Measurements from ENCODE around the gene CDYL2.

DNA sequence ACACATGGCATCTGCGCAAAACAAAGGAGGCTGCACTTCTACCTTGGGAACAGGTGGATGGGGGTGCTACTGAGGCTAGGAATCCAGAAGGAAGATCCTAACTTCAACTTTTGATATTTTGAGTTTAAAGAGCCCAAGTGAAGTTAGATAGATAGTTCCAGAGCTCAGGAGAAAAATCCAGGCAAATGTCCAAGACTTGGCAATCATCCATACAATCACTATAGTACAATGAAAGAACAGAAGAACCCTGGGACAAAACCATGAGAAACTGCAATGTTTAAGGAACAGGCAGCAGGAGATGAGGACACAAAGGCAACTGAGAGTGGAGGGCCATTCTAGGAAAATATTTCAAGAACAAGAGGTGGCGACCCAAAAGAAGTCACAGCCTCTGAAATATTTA is 12.4 kb downstream of the CDYL2 start:
- TF ChIP-seq CTCF (IDR thresholded peaks at IDR 0.05; ENCODE audit: low read depth, low read length, missing input control) (no peak), SP1 (IDR thresholded peaks at IDR 0.05) (no peak)
- TF ChIP-seq, protein P1, sequence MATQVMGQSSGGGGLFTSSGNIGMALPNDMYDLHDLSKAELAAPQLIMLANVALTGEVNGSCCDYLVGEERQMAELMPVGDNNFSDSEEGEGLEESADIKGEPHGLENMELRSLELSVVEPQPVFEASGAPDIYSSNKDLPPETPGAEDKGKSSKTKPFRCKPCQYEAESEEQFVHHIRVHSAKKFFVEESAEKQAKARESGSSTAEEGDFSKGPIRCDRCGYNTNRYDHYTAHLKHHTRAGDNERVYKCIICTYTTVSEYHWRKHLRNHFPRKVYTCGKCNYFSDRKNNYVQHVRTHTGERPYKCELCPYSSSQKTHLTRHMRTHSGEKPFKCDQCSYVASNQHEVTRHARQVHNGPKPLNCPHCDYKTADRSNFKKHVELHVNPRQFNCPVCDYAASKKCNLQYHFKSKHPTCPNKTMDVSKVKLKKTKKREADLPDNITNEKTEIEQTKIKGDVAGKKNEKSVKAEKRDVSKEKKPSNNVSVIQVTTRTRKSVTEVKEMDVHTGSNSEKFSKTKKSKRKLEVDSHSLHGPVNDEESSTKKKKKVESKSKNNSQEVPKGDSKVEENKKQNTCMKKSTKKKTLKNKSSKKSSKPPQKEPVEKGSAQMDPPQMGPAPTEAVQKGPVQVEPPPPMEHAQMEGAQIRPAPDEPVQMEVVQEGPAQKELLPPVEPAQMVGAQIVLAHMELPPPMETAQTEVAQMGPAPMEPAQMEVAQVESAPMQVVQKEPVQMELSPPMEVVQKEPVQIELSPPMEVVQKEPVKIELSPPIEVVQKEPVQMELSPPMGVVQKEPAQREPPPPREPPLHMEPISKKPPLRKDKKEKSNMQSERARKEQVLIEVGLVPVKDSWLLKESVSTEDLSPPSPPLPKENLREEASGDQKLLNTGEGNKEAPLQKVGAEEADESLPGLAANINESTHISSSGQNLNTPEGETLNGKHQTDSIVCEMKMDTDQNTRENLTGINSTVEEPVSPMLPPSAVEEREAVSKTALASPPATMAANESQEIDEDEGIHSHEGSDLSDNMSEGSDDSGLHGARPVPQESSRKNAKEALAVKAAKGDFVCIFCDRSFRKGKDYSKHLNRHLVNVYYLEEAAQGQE (IDR thresholded peaks at IDR 0.05), result no peak

Data from liver (tissue), 3 donors.